Right cardiac atrium (tissue), 5 donors: ENCODE results near the gene EIF3L. TPM values are rescaled to one million over a fixed set of nuclear protein-coding genes. Genes with fewer than 3 reads are reported as not detected.

Experiments
- ATAC-seq, 2 donors: fragments of 200-7000 bp; cut with Tn5 transposase; one replicate each; pipeline versions ENCODE4 v1.8.0 to v1.9.1; 2020; ENCODE audit warnings: moderate library complexity in 2 of 2, mild to moderate bottlenecking in 1 of 2
- DNase-seq, 3 donors: peaks; one replicate each; pipeline ENCODE4 v3.0.0-alpha.2; 2020
- H3K27ac ChIP-seq: one replicate; pipeline ENCODE4 v1.5.1; 2013; ENCODE audit warnings: mild to moderate bottlenecking, low read length, control low read depth, moderate library complexity
- H3K27me3 ChIP-seq: one replicate; pipeline ENCODE4 v1.6.1; 2013; ENCODE audit not compliant: control insufficient read depth, insufficient read depth
- H3K4me1 ChIP-seq: one replicate; pipeline ENCODE4 v1.6.1; 2013; ENCODE audit warnings: low read length; ENCODE audit not compliant: control insufficient read depth, insufficient read depth
- H3K4me3 ChIP-seq: one replicate; pipeline ENCODE4 v1.5.1; 2013; ENCODE audit warnings: low read length, control low read depth
- H3K9me3 ChIP-seq: one replicate; pipeline ENCODE4 v1.6.1; 2013; ENCODE audit warnings: low read length; ENCODE audit not compliant: control insufficient read depth
- WGBS: extraction: QIAGEN DNeasy Blood & Tissue Kit; methylation state at CpG from one replicate; pipeline ENCODE4 v1.1.7; 2013; 5-methylcytosine and 5-hydroxymethylcytosine counted together
- intact Hi-C, 4 donors: fragments of 100-400 bp; cut with DNase I; formaldehyde crosslinking; loops; one replicate each; pipeline versions ENCODE4 v1.11.0 to v1.14.0; 2022 to 2023
- microRNA-seq, 2 donors: library from miRNA; unstranded; fragments of <30 nt; microRNA quantifications; one replicate each; pipeline ENCODE4 v1.2.0, GENCODE V29; 2020 to 2021
- polyA plus RNA-seq: library from polyadenylated mRNA; stranded (reverse); fragments of 200-250 nt; gene quantifications from one replicate; pipeline ENCODE4 v1.2.3, GENCODE V29; 2013
- total RNA-seq, 4 donors: library from RNA; stranded (reverse); fragmentation: NEBNext Ultra II Directional; extraction: Animal tissue kit (Norgen Biotek cat#: 25700); gene quantifications; one replicate each; pipeline ENCODE4 v1.2.1, GENCODE V29; 2021
- donor health status: healthy with polysubstance abuse.
- donor health status: DM: no; HTN: yes; CAD: no.
- donor health status: DM: no; HTN: no; CAD: no.
- donor health status: DM: no; HTN: yes; CAD: no; lungs with severe emphysema.
- donor health status: DM: yes; HTN: yes; CAD: no.

The EIF3L gene
- total and polyA plus RNA-seq, 5 donors: 144 to 354 (median 315) TPM

- 79% methylated on average over 21 of the region's 21 CpGs for WGBS
- Histone ChIP-seq H3K4me3 (no peak overlapping the region), H3K27me3 (no peaks in the 10 kb centered on the region), H3K27ac (peak overlapping the region; percentile 31), H3K4me1 (peaks cover 10% of the 10 kb centered on the region), H3K9me3 (no peaks in the 10 kb centered on the region)
- DNase-seq (peak in 2 of 3 donors; percentile 40 to 73), ATAC-seq (peak in 1 of 2 donors; percentile 2)
- intact Hi-C loops: loop anchor here in 2 of 4 donors (10.0 kb wide), 2 partner anchors 48 to 118 kb away; no protein-coding TSS in a partner anchor
These were observed 83.8 kb downstream of the EIF3L start for GRCh38 chr22:37932821-37933578.

GRCh38 chr22:37933711-37934376 lies 84.6 kb downstream of the EIF3L start:
- Histone ChIP-seq H3K27me3 (no peaks in the 10 kb centered on the region), H3K9me3 (no peaks in the 10 kb centered on the region), H3K4me3 (no peak overlapping the region), H3K27ac (peak overlapping the region; percentile 58), H3K4me1 (peaks cover 10% of the 10 kb centered on the region)
- WGBS: 4% methylated on average over 13 of the region's 13 CpGs
- intact Hi-C loops: loop anchor here in 2 of 4 donors (10.0 kb wide), 2 partner anchors 49 to 119 kb away; no protein-coding TSS in a partner anchor
- ATAC-seq (peak; percentile 96 to 97), DNase-seq (peak; percentile 92 to 96 (median 96))

Small RNA genes lying within 50 kb of the gene (microRNA-seq; reads per million reads assigned to microRNA genes)
- 0.42 to 0.54 reads per million in 2 donors for gene MIR659

Other genes with a start within 250 kb of the EIF3L start
- 10 to 100 TPM; 23.3 to 29.0 (median 26.0) TPM for gene GGA1, start 240.6 kb upstream of the EIF3L start, total RNA-seq
- 27.2 TPM for gene GGA1, start 240.6 kb upstream of the EIF3L start, polyA plus RNA-seq
- 1 to 10 TPM; 1.9 to 4.8 (median 3.1) TPM for gene SH3BP1, start 209.8 kb upstream of the EIF3L start, total RNA-seq
- gene SH3BP1, start 209.8 kb upstream of the EIF3L start, polyA plus RNA-seq: 1.4 TPM
- gene PDXP, start 190.7 kb upstream of the EIF3L start, total RNA-seq: 10 to 100 TPM; 18.6 to 21.7 (median 20.4) TPM
- 21.0 TPM for gene PDXP, start 190.7 kb upstream of the EIF3L start, polyA plus RNA-seq
- 100 to 1,000 TPM; 438 to 693 (median 551) TPM for gene LGALS1, start 173.8 kb upstream of the EIF3L start, total RNA-seq
- 1,338 TPM for gene LGALS1, start 173.8 kb upstream of the EIF3L start, polyA plus RNA-seq
- 10 to 100 TPM; 13.5 to 16.4 (median 14.4) TPM for gene NOL12, start 163.1 kb upstream of the EIF3L start, total RNA-seq
- gene NOL12, start 163.1 kb upstream of the EIF3L start, polyA plus RNA-seq: 16.3 TPM
- 100 to 1,000 TPM in 1 of 4 donors, 10 to 100 TPM in 3; 84.8 to 105 (median 92.5) TPM for gene TRIOBP, start 152.4 kb upstream of the EIF3L start, total RNA-seq
- gene TRIOBP, start 152.4 kb upstream of the EIF3L start, polyA plus RNA-seq: 82.1 TPM
- gene GCAT, start 41.5 kb upstream of the EIF3L start, total RNA-seq: 10 to 100 TPM; 10.3 to 20.2 (median 15.3) TPM
- 19.5 TPM for gene GCAT, start 41.5 kb upstream of the EIF3L start, polyA plus RNA-seq
- gene GALR3, start 26.0 kb upstream of the EIF3L start, total RNA-seq: not detected
- gene GALR3, start 26.0 kb upstream of the EIF3L start, polyA plus RNA-seq: not detected
- gene ANKRD54, start 5.1 kb upstream of the EIF3L start, total RNA-seq: 10 to 100 TPM; 10.9 to 16.5 (median 14.5) TPM
- gene ANKRD54, start 5.1 kb upstream of the EIF3L start, polyA plus RNA-seq: 12.1 TPM
- 10 to 100 TPM; 11.5 to 17.0 (median 14.2) TPM for gene MICALL1, start 56.9 kb downstream of the EIF3L start, total RNA-seq
- gene MICALL1, start 56.9 kb downstream of the EIF3L start, polyA plus RNA-seq: 9.8 TPM
- gene C22orf23, start 104.2 kb downstream of the EIF3L start, total RNA-seq: under 1 TPM; 0.19 to 0.46 (median 0.27) TPM
- gene C22orf23, start 104.2 kb downstream of the EIF3L start, polyA plus RNA-seq: 0.54 TPM
- gene POLR2F, start 104.3 kb downstream of the EIF3L start, total RNA-seq: 10 to 100 TPM; 62.1 to 85.5 (median 76.9) TPM
- 159 TPM for gene POLR2F, start 104.3 kb downstream of the EIF3L start, polyA plus RNA-seq
- 1 to 10 TPM; 3.5 to 5.9 (median 4.6) TPM for gene SOX10, start 135.1 kb downstream of the EIF3L start, total RNA-seq
- 5.8 TPM for gene SOX10, start 135.1 kb downstream of the EIF3L start, polyA plus RNA-seq
- gene PICK1, start 208.0 kb downstream of the EIF3L start, total RNA-seq: 10 to 100 TPM; 23.8 to 26.5 (median 25.0) TPM
- 31.3 TPM for gene PICK1, start 208.0 kb downstream of the EIF3L start, polyA plus RNA-seq
- gene SLC16A8, start 234.8 kb downstream of the EIF3L start, total RNA-seq: under 1 TPM in 3 of 4 donors, not detected in 1; 0.41 to 0.68 (median 0.57) TPM
- gene SLC16A8, start 234.8 kb downstream of the EIF3L start, polyA plus RNA-seq: 0.63 TPM